ENCODE measurements around the gene GUCY1A2.

GUCY1A2 gene

GRCh38 chr11:106679181-106679580 lies 339.1 kb downstream of the GUCY1A2 start:
- in situ Hi-C loops (cut with HindIII; ENCODE audit: low sequenced_read_pairs) = no loop called here
- no peak for DNase-seq (ENCODE audit: low read depth)
- no peak for TF ChIP-seq CTCF (IDR thresholded peaks at IDR 0.05; ENCODE audit: low read depth, low read length, missing control alignments)
- H3K4me3 ChIP-seq (ENCODE audit: low read depth, low read length) = no peak overlapping the region

GRCh38 chr11:106670069-106670468 lies 348.2 kb downstream of the GUCY1A2 start:
- no peak overlapping the region for H3K4me3 ChIP-seq (ENCODE audit: low read depth, low read length)
- no peak for TF ChIP-seq CTCF (IDR thresholded peaks at IDR 0.05; ENCODE audit: low read depth, low read length, missing control alignments)
- in situ Hi-C loops (cut with HindIII; ENCODE audit: low sequenced_read_pairs) = no loop called here
- peak; percentile 57 for DNase-seq (ENCODE audit: low read depth)

GRCh38 chr11:106668147-106668546 lies 350.1 kb downstream of the GUCY1A2 start:
- TF ChIP-seq CTCF (IDR thresholded peaks at IDR 0.05; ENCODE audit: low read depth, low read length, missing control alignments) = no peak
- peak; percentile 64 for DNase-seq (ENCODE audit: low read depth)
- in situ Hi-C loops (cut with HindIII; ENCODE audit: low sequenced_read_pairs) = no loop called here
- H3K4me3 ChIP-seq (ENCODE audit: low read depth, low read length) = no peak overlapping the region

GRCh38 chr11:106656646-106657045 lies 361.6 kb downstream of the GUCY1A2 start:
- H3K4me3 ChIP-seq (ENCODE audit: low read depth, low read length) = no peak overlapping the region
- in situ Hi-C loops (cut with HindIII; ENCODE audit: low sequenced_read_pairs) = no loop called here
- DNase-seq (ENCODE audit: low read depth) = no peak

GRCh38 chr11:106644824-106645223 lies 373.5 kb downstream of the GUCY1A2 start:
- in situ Hi-C loops (cut with HindIII; ENCODE audit: low sequenced_read_pairs) = no loop called here
- DNase-seq (ENCODE audit: low read depth) = no peak
- TF ChIP-seq CTCF (IDR thresholded peaks at IDR 0.05; ENCODE audit: low read depth, low read length, missing control alignments) = no peak

More at GRCh38 chr11:106656646-106657045, 361.6 kb downstream of the GUCY1A2 start:
- TF ChIP-seq CTCF (IDR thresholded peaks at IDR 0.05; ENCODE audit: low read depth, low read length, missing control alignments) = no peak

GRCh38 chr11:106642331-106642730 lies 375.9 kb downstream of the GUCY1A2 start:
- DNase-seq (ENCODE audit: low read depth) = no peak
- in situ Hi-C loops (cut with HindIII; ENCODE audit: low sequenced_read_pairs) = no loop called here
- no peak overlapping the region for H3K4me3 ChIP-seq (ENCODE audit: low read depth, low read length)
- no peak for TF ChIP-seq CTCF (IDR thresholded peaks at IDR 0.05; ENCODE audit: low read depth, low read length, missing control alignments)

More at GRCh38 chr11:106644824-106645223, 373.5 kb downstream of the GUCY1A2 start:
- no peak overlapping the region for H3K4me3 ChIP-seq (ENCODE audit: low read depth, low read length)

GRCh38 chr11:106632283-106632682 lies 386.0 kb downstream of the GUCY1A2 start:
- TF ChIP-seq CTCF (IDR thresholded peaks at IDR 0.05; ENCODE audit: low read depth, low read length, missing control alignments) = no peak
- in situ Hi-C loops (cut with HindIII; ENCODE audit: low sequenced_read_pairs) = no loop called here
- DNase-seq (ENCODE audit: low read depth) = no peak

More at GRCh38 chr11:106632283-106632682, 386.0 kb downstream of the GUCY1A2 start:
- no peak overlapping the region for H3K4me3 ChIP-seq (ENCODE audit: low read depth, low read length)

All from astrocyte of the cerebellum (primary cell).